HEK293 (cell line): ENCODE measurements around the gene LRRK1.

Source experiments
- CTCF ChIA-PET: fragments of 350-600 bp; formaldehyde crosslinking; extraction: SDS; loops from one replicate; lab custom pipeline; 2021; ENCODE audit warnings: antibody characterized with exemption; lab: Yijun Ruan, JAX
- POLR2A ChIA-PET: fragments of 300-600 bp; formaldehyde crosslinking; extraction: SDS; loops from one replicate; lab custom pipeline; 2020; ENCODE audit warnings: antibody characterized with exemption, inconsistent platforms; lab: Yijun Ruan, JAX
- H3K27ac ChIP-seq: fragments of 200-500 bp; sonication (Bioruptor generic); 2 replicates; pipeline ENCODE4 v1.5.1; 2014; ENCODE audit warnings: low read depth, low read length, control low read depth, inconsistent platforms; ENCODE audit errors: extremely low read depth
- H3K36me3 ChIP-seq, 2 experiments: fragments of 200-500 bp in 1 of 2; sonication (Bioruptor generic) in 1 of 2; 1 replicate in 1 of 2; 2 replicates in 1 of 2; pipeline ENCODE4 v1.5.1; 2014 to 2017; ENCODE audit warnings: inconsistent platforms in 2 of 2, low read length in 2 of 2; ENCODE audit not compliant: control insufficient read depth in 2 of 2, insufficient read depth in 1 of 2
- H3K4me1 ChIP-seq: fragments of 200-500 bp; sonication (Bioruptor generic); 2 replicates; pipeline ENCODE4 v1.5.1; 2014; ENCODE audit warnings: mild to moderate bottlenecking, low read length, inconsistent platforms; ENCODE audit not compliant: control insufficient read depth, insufficient read depth
- H3K4me3 ChIP-seq: 2 replicates; pipeline ENCODE4 v1.5.1; 2011; ENCODE audit warnings: low read depth, mild to moderate bottlenecking, control low read depth, low read length, moderate library complexity
- H3K9me3 ChIP-seq: fragments of 200-500 bp; sonication (Bioruptor generic); 2 replicates; pipeline ENCODE4 v1.5.1; 2014; ENCODE audit warnings: low read depth, low read length, inconsistent platforms; ENCODE audit not compliant: control insufficient read depth, insufficient read depth
- BCL11B ChIP-seq: fragments of 450-650 bp; formaldehyde crosslinking; IDR thresholded peaks from 2 replicates; pipeline ENCODE4 v1.5.1; 2016; ENCODE audit warnings: low read depth, missing biosample characterization, missing genetic modification characterization
- HOXD13 ChIP-seq: sonication (generic); formaldehyde crosslinking; IDR thresholded peaks from 2 replicates; pipeline ENCODE4 v1.8.0; 2022; ENCODE audit warnings: missing genetic modification reagents, borderline replicate concordance
- KLF8 ChIP-seq: fragments of 450-650 bp; formaldehyde crosslinking; IDR thresholded peaks from 2 replicates; pipeline ENCODE4 v1.5.1; 2016; ENCODE audit warnings: missing biosample characterization, missing genetic modification characterization
- MYNN ChIP-seq: fragments of 450-650 bp; formaldehyde crosslinking; IDR thresholded peaks from 2 replicates; pipeline ENCODE4 v1.5.1; 2016; ENCODE audit warnings: missing biosample characterization, missing genetic modification characterization, borderline replicate concordance
- OSR2 ChIP-seq: fragments of 450-650 bp; formaldehyde crosslinking; IDR thresholded peaks from 2 replicates; pipeline ENCODE4 v1.5.1; 2016; ENCODE audit warnings: missing biosample characterization, missing genetic modification characterization
- OVOL3 ChIP-seq: fragments of 450-650 bp; formaldehyde crosslinking; IDR thresholded peaks from 2 replicates; pipeline ENCODE4 v1.5.1; 2016; ENCODE audit warnings: missing biosample characterization, missing genetic modification characterization
- PRDM4 ChIP-seq: fragments of 450-650 bp; formaldehyde crosslinking; IDR thresholded peaks from 2 replicates; pipeline ENCODE4 v1.5.1; 2017; ENCODE audit warnings: missing biosample characterization, missing genetic modification characterization
- SALL2 ChIP-seq: fragments of 450-650 bp; formaldehyde crosslinking; IDR thresholded peaks from 2 replicates; pipeline ENCODE4 v1.5.0; 2017; ENCODE audit warnings: missing biosample characterization, mild to moderate bottlenecking, missing genetic modification characterization, borderline replicate concordance
- SCRT2 ChIP-seq: fragments of 450-650 bp; formaldehyde crosslinking; IDR thresholded peaks from 2 replicates; pipeline ENCODE4 v1.5.1; 2016; ENCODE audit warnings: missing biosample characterization, missing genetic modification characterization
- SP2 ChIP-seq: fragments of 450-650 bp; formaldehyde crosslinking; IDR thresholded peaks from 2 replicates; pipeline ENCODE4 v1.5.1; 2016; ENCODE audit warnings: missing biosample characterization, missing genetic modification characterization
- YY2 ChIP-seq: fragments of 450-650 bp; formaldehyde crosslinking; IDR thresholded peaks from 2 replicates; pipeline ENCODE4 v1.5.1; 2016; ENCODE audit warnings: missing biosample characterization, missing genetic modification characterization
- ZBTB11 ChIP-seq: fragments of 450-650 bp; formaldehyde crosslinking; conservative IDR thresholded peaks from 2 replicates; pipeline ENCODE4 v1.5.1; 2016; ENCODE audit warnings: low read depth, missing biosample characterization, missing genetic modification characterization
- ZNF121 ChIP-seq: fragments of 450-650 bp; formaldehyde crosslinking; IDR thresholded peaks from 2 replicates; pipeline ENCODE4 v1.5.1; 2016; ENCODE audit warnings: missing biosample characterization, missing genetic modification characterization
- ZNF239 ChIP-seq: fragments of 450-650 bp; formaldehyde crosslinking; IDR thresholded peaks from 2 replicates; pipeline ENCODE4 v1.5.1; 2016; ENCODE audit warnings: missing biosample characterization, missing genetic modification characterization
- ZNF26 ChIP-seq: fragments of 450-650 bp; formaldehyde crosslinking; IDR thresholded peaks from 2 replicates; pipeline ENCODE4 v1.5.1; 2016; ENCODE audit warnings: missing biosample characterization, missing genetic modification characterization
- ZNF423 ChIP-seq: fragments of 450-650 bp; formaldehyde crosslinking; IDR thresholded peaks from 2 replicates; pipeline ENCODE4 v1.5.1; 2016; ENCODE audit warnings: missing biosample characterization, missing genetic modification characterization
- ZNF610 ChIP-seq: fragments of 450-650 bp; formaldehyde crosslinking; IDR thresholded peaks from 2 replicates; pipeline ENCODE4 v1.5.1; 2016; ENCODE audit warnings: missing biosample characterization, missing genetic modification characterization, borderline replicate concordance
- ZNF791 ChIP-seq: fragments of 450-650 bp; formaldehyde crosslinking; IDR thresholded peaks from 2 replicates; pipeline ENCODE4 v1.5.1; 2016; ENCODE audit warnings: missing biosample characterization, missing genetic modification characterization
- TF ChIP-seq, protein P1 (sequence below): fragments of 450-650 bp; formaldehyde crosslinking; IDR thresholded peaks from 2 replicates; pipeline ENCODE4 v1.5.1; 2016; ENCODE audit warnings: missing biosample characterization, missing genetic modification characterization

LRRK1 gene

DNA sequence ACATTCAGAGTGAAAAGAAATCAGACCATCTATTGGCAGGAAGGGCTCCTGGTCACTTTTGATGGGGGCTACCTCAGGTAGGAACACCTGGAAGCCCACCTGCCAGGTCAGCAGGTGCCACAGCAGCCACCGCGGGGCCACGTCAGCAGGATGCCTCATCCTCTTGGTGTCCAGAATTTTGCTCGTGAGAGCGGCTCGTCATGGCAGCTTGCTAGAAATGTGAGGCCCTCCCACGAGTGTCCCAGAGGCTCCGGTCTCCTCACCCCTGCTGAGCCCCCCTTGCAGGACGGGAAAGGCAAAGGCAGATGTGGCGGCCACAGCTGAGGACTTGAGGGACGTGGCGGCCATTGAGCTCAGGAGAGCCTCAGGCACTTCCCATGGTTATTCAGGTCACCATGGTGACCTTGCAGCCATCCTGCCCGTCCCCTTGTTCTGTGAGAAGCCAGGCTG, 129.4 kb downstream of the LRRK1 start:
- POLR2A ChIA-PET = no interaction called here
- H3K4me1 ChIP-seq = no peaks in the 10 kb centered on the region
- no peaks in the 10 kb centered on the region for H3K9me3 ChIP-seq
- CTCF ChIA-PET = interaction anchor here (1.7 kb wide), 1 partner anchor 40 kb away, joined by 12 read pairs; no protein-coding TSS in a partner anchor
- H3K4me3 ChIP-seq = no peak overlapping the region
- H3K36me3 ChIP-seq = no peaks in the 10 kb centered on the region; a peak in 1 of 3 replicates
- H3K27ac ChIP-seq = no peak overlapping the region
- no peak for TF ChIP-seq PRDM4 (tag by site-specific recombination)
- TF ChIP-seq, protein P1, sequence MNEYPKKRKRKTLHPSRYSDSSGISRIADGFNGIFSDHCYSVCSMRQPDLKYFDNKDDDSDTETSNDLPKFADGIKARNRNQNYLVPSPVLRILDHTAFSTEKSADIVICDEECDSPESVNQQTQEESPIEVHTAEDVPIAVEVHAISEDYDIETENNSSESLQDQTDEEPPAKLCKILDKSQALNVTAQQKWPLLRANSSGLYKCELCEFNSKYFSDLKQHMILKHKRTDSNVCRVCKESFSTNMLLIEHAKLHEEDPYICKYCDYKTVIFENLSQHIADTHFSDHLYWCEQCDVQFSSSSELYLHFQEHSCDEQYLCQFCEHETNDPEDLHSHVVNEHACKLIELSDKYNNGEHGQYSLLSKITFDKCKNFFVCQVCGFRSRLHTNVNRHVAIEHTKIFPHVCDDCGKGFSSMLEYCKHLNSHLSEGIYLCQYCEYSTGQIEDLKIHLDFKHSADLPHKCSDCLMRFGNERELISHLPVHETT = no peak
- TF ChIP-seq SP2 (tag by site-specific recombination) = no peak
- TF ChIP-seq HOXD13 = no peak
- TF ChIP-seq MYNN (tag by site-specific recombination) = no peak
- TF ChIP-seq KLF8 = no peak
- no peak for TF ChIP-seq SCRT2 (tag by site-specific recombination)
- no peak for TF ChIP-seq ZNF121 (tag by site-specific recombination)
- TF ChIP-seq OSR2 (tag by site-specific recombination) = no peak
- TF ChIP-seq ZNF423 (tag by site-specific recombination) = no peak
- no peak for TF ChIP-seq ZNF610 (tag by site-specific recombination)
- TF ChIP-seq ZNF239 (tag by site-specific recombination) = no peak
- no peak for TF ChIP-seq ZNF26
- no peak for TF ChIP-seq BCL11B (tag by site-specific recombination)
- no peak for TF ChIP-seq OVOL3 (tag by site-specific recombination)
- TF ChIP-seq YY2 (tag by site-specific recombination) = no peak
- no peak for TF ChIP-seq ZBTB11 (tag by site-specific recombination)
- TF ChIP-seq SALL2 (tag by site-specific recombination) = no peak
- TF ChIP-seq ZNF791 (tag by site-specific recombination) = no peak
- TF ChIP-seq, all 188 proteins: peak for 0
